ENCODE results near the gene NACAD. TPM values are rescaled to one million over a fixed set of nuclear protein-coding genes. Genes with fewer than 3 reads are reported as not detected.

Gene NACAD
- total RNA-seq, 1 donor = 3.9 TPM

DNA sequence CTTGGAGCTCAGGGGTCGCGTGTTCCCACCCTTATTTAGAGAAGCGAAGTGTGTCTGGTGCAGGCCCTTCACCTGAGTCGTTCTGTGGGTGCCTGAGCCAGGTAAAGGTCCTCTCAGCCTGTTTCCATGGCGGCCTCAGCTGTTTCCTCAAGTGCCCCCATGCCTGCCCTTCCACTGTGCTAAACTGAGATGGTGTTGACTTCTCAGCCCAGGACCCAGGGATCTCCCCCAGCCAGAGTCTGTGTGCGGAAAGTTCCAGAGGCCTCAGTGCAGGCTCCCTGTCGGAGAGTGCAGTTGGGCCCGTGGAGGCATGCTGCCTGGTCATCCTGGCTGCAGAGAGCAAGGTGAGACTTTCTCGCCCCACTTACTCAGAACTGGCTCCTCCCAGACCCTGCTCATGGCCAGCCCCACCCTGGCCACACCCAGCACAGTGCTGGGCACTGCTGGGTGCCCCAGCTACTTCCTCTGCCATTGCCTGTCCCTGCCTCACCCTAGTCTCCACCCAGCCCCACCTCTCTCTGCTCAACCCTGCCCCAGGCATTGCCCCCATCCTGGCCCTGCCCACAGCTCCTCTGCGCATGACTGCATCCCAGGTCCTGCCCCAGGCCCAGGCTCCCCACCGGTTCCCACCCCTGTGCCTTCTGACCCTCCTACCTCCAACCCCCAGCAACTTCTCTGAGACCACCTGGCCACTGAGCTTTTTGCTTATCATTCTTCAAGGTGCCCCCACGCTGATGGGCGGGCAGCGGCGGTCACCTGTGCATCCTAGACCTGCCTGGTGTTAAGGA is 20.3 kb downstream of the NACAD start:
- no peak for DNase-seq (ENCODE audit: low read depth)
- TF ChIP-seq, protein P1, sequence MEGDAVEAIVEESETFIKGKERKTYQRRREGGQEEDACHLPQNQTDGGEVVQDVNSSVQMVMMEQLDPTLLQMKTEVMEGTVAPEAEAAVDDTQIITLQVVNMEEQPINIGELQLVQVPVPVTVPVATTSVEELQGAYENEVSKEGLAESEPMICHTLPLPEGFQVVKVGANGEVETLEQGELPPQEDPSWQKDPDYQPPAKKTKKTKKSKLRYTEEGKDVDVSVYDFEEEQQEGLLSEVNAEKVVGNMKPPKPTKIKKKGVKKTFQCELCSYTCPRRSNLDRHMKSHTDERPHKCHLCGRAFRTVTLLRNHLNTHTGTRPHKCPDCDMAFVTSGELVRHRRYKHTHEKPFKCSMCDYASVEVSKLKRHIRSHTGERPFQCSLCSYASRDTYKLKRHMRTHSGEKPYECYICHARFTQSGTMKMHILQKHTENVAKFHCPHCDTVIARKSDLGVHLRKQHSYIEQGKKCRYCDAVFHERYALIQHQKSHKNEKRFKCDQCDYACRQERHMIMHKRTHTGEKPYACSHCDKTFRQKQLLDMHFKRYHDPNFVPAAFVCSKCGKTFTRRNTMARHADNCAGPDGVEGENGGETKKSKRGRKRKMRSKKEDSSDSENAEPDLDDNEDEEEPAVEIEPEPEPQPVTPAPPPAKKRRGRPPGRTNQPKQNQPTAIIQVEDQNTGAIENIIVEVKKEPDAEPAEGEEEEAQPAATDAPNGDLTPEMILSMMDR (IDR thresholded peaks at IDR 0.05; ENCODE audit: insufficient read depth, low read depth, low read length) = no peak
- H3K4me3 ChIP-seq (ENCODE audit: low read depth, low read length) = no peak overlapping the region

DNA sequence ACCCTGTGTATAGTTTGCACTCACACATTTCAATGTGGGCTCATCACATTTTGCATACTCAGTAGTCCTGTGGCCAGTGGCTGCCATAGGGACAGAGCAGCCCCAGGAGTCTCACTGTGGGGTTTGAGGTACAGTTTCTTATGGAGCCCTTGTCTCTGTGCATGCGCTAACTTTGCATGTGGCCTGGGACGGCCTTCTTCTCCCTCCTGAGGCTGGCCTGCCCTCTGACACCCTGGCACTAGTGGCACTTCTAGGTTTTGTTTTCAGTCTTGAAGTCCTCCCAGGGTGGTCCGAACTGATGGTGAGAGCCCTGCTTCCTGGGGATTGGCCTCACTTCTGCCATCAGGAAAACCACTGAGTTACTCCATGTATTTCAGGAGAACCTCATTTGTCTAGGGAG is 21.2 kb downstream of the NACAD start:
- DNase-seq (ENCODE audit: low read depth) = no peak
- no peak overlapping the region for H3K4me3 ChIP-seq (ENCODE audit: low read depth, low read length)

DNA sequence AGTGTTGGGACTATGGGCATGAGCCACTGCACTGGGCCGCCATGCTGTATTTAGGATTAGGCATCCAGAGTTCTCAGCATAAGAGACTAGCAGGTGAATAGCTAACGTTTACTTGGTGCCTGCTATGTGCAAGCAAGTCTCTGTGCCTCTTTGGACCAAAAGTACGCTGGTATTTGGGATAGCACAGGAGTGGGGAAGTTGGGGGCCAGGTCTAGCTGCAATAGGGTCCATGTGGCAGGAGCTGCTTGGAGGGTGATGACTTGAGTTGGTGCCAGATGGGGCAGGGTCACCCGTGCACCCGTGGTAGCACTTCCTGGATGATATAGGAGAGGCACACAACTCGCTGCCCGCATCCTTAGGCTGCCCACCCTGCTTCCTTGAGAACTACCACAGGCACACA is 22.4 kb downstream of the NACAD start:
- no peak overlapping the region for H3K4me3 ChIP-seq (ENCODE audit: low read depth, low read length)
- TF ChIP-seq, protein P1 (IDR thresholded peaks at IDR 0.05; ENCODE audit: insufficient read depth, low read depth, low read length) = no peak
- DNase-seq (ENCODE audit: low read depth) = no peak

More for the DNA sequence above, 21.2 kb downstream of the NACAD start:
- TF ChIP-seq, protein P1 (IDR thresholded peaks at IDR 0.05; ENCODE audit: insufficient read depth, low read depth, low read length) = no peak

DNA sequence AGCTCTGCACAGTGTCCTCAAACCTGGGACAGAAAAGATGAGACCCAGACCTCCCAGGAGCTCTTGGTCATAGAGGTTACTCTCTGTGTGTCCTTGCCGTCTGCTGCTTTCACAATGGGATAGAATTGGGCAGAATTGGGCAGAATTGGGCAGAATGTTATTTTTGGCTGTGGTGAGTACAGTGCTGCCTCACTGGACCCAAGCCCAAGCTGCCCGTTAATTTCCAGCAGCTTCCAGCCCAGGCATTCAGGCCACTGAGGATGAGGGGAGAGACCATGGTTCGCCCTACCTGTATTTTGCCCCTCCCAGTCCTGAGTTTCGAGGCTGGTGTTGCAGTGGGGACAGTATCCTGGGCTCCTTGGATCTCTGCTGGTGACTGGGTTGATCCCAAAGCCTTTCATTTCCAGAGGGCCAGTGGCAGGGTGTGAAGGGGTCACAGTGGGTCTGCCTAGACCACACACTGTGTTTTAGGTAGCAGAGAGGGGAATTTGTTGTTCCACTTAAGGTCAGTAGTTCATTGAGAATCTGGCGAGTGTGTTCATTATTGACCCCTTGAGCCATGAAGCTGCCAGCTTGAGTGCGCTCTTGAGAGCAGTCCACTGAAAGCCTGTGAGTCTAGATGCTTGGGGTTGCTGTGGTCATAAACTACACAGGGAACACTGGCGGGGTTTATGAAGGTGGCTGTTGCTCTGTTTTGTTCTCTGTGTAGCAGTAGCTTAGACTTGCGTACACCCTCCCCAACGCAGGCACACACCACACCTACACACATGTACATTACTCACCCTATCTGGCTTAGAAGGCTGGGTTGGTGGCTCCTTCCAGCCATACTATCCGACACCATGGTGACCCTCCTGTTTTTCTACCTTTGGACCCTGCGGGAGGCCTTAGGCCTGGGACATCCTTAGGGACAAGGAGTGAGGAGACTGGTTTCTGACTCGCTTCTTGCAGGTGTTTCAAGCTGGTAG is 23.5 kb downstream of the NACAD start:
- DNase-seq (ENCODE audit: low read depth) = no peak
- TF ChIP-seq, protein P1 (IDR thresholded peaks at IDR 0.05; ENCODE audit: insufficient read depth, low read depth, low read length) = no peak
- H3K4me3 ChIP-seq (ENCODE audit: low read depth, low read length) = no peak overlapping the region

DNA sequence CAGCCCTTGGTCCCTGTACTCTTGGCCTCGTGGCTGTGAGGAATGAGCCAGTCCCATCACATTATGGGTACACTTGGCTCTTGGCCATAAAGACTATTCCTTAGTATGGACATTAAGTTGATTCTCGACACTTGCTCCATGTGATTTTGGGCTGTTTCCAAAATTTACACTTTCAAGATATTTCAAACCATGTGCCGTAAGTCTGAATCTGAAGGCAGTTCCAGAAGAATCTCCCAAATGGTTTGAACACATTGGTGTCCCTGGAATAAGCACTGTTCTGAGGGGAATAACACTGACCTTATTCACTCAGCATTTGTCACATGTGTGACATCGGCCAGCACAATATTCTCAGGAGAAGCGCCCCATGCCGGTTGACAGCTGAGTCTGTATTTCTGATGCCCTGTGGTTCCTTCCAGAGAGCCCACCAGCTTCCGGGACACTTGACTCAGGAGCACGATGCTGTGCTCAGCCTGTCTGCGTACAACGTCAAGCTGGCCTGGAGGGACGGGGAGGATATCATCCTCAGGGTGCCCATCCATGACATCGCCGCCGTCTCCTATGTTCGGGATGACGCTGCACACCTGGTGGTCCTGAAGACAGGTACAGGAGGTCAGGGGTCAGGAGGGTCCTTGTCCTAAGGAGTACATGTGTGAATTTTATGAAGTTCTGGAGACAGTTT is 24.6 kb downstream of the NACAD start:
- no peak overlapping the region for H3K4me3 ChIP-seq (ENCODE audit: low read depth, low read length)
- DNase-seq (ENCODE audit: low read depth) = no peak
- TF ChIP-seq, protein P1 (IDR thresholded peaks at IDR 0.05; ENCODE audit: insufficient read depth, low read depth, low read length) = no peak

DNA sequence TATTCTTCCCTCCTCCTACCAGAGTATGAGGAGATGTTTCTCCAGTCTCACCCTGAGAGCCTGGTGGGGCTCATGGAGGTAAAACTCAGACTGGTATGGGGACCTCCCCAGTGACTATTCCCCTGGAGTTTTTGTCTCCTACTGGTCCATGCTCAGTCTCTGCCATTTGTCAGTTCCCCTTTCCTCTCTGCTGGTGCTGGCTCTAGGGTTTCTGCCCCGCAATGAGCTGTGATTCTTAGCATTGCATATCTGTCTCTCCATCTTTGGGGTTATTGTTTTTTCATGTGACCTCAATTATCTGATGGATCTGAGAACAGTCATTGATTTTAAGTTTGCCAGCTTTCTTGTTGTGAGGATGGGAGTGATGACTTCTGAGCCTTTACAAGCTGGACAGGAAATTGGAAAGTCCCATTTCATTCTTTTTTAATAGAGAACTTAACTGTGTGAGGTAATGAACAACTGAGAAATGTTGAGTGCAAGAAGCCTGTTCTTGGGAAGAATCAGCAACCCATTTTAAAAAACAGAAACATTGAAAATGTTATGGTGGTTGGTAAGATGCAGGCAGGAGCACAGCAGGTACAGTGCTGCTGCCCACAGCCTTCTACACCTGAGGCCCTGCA is 26.9 kb downstream of the NACAD start:
- TF ChIP-seq, protein P1 (IDR thresholded peaks at IDR 0.05; ENCODE audit: insufficient read depth, low read depth, low read length) = no peak
- no peak overlapping the region for H3K4me3 ChIP-seq (ENCODE audit: low read depth, low read length)
- DNase-seq (ENCODE audit: low read depth) = no peak

All from fibroblast of villous mesenchyme (primary cell).